Stimulated activated CD4-positive, alpha-beta T cell treated with anti-CD3 and anti-CD28 coated beads, Interleukin-1b, Interleukin-23, amount 100 ng/mL, for 4 hours (primary cell): Measurements from ENCODE around the gene WNT5B.
"Not testable (repeated sequence)": the region's sequence is repeated elsewhere in the genome, so short reads cannot be mapped to it uniquely, and the experiment has no call there.

Experiments
- DNase-seq, 2 donors: peaks; one replicate each; pipeline ENCODE4 v3.0.0-alpha.2; 2020; ENCODE audit warnings: low read depth in 2 of 2

The WNT5B gene

GRCh38 chr12:1598757-1599156 lies 30.3 kb upstream of the WNT5B start:
- no peak for DNase-seq

- DNase-seq: not testable (repeated sequence)
Measured at GRCh38 chr12:1602706-1603105, 26.3 kb upstream of the WNT5B start.

GRCh38 chr12:1603269-1603993 lies 25.6 kb upstream of the WNT5B start:
- no peak for DNase-seq

- DNase-seq: no peak
Measured at GRCh38 chr12:1604464-1604863, 24.6 kb upstream of the WNT5B start.

GRCh38 chr12:1605129-1606020 lies 23.7 kb upstream of the WNT5B start:
- peak in 1 of 2 donors; percentile 54 for DNase-seq

- peak; percentile 61 to 81 for DNase-seq
Measured at GRCh38 chr12:1606021-1606622, 22.9 kb upstream of the WNT5B start.

- DNase-seq: no peak
Measured at GRCh38 chr12:1607940-1608712, 20.9 kb upstream of the WNT5B start.

- DNase-seq: no peak
Measured at GRCh38 chr12:1608713-1609119, 20.3 kb upstream of the WNT5B start.

GRCh38 chr12:1610072-1610643 lies 18.9 kb upstream of the WNT5B start:
- DNase-seq: no peak

GRCh38 chr12:1611803-1612572 lies 17.0 kb upstream of the WNT5B start:
- no peak for DNase-seq

- no peak for DNase-seq
Measured at GRCh38 chr12:1613860-1614259, 15.2 kb upstream of the WNT5B start.

- DNase-seq: no peak
Measured at GRCh38 chr12:1614360-1614759, 14.7 kb upstream of the WNT5B start.

GRCh38 chr12:1616233-1617066 lies 12.6 kb upstream of the WNT5B start:
- no peak for DNase-seq

GRCh38 chr12:1618489-1618888 lies 10.5 kb upstream of the WNT5B start:
- DNase-seq: no peak

GRCh38 chr12:1619159-1619558 lies 9.9 kb upstream of the WNT5B start:
- DNase-seq: no peak

GRCh38 chr12:1619587-1619986 lies 9.4 kb upstream of the WNT5B start:
- no peak for DNase-seq

GRCh38 chr12:1620092-1620491 lies 8.9 kb upstream of the WNT5B start:
- no peak for DNase-seq

GRCh38 chr12:1622406-1622805 lies 6.6 kb upstream of the WNT5B start:
- DNase-seq: no peak

- no peak for DNase-seq
Measured at GRCh38 chr12:1629338-1630132, 504 bp downstream of the WNT5B start.
